GM23338 (cell line): ENCODE data around the gene APMAP. TPM values are rescaled to one million over a fixed set of nuclear protein-coding genes. Genes with fewer than 3 reads are reported as not detected.

Experiments
- ATAC-seq: fragments of 200-7000 bp; cut with Tn5 transposase; 3 replicates; pipeline ENCODE4 v1.9.1; 2020
- DNase-seq: peaks from one replicate; pipeline ENCODE4 v3.0.0-alpha.2; 2015; ENCODE audit warnings: low spot score
- H2AFZ ChIP-seq: fragments of 200-600 bp; sonication (generic); 2 replicates; pipeline ENCODE4 v1.8.0; 2016; ENCODE audit warnings: antibody characterized with exemption, mild to moderate bottlenecking, moderate library complexity
- H3F3A ChIP-seq: fragments of 200-600 bp; sonication (generic); replicated peaks from 2 replicates; pipeline ENCODE4 v1.8.0; 2017; ENCODE audit warnings: antibody characterized with exemption, mixed run types, low read depth
- H3K27ac ChIP-seq: fragments of 200-600 bp; sonication (generic); 2 replicates; pipeline ENCODE4 v1.6.1; 2016; ENCODE audit warnings: low read depth
- H3K27me3 ChIP-seq: fragments of 200-600 bp; sonication (generic); 2 replicates; pipeline ENCODE4 v1.8.0; 2016; ENCODE audit warnings: mild to moderate bottlenecking, mixed run types, moderate library complexity; ENCODE audit not compliant: insufficient read depth
- H3K36me3 ChIP-seq: fragments of 200-600 bp; sonication (generic); 2 replicates; pipeline ENCODE4 v1.8.0; 2016; ENCODE audit warnings: mild to moderate bottlenecking; ENCODE audit not compliant: insufficient read depth
- H3K4me1 ChIP-seq: fragments of 200-600 bp; sonication (generic); 2 replicates; pipeline ENCODE4 v1.8.0; 2016; ENCODE audit warnings: mild to moderate bottlenecking, moderate library complexity; ENCODE audit not compliant: insufficient read depth
- H3K4me2 ChIP-seq: fragments of 200-600 bp; sonication (generic); 2 replicates; pipeline ENCODE4 v1.7.1; 2017; ENCODE audit warnings: mixed run types
- H3K4me3 ChIP-seq: fragments of 200-600 bp; sonication (generic); 2 replicates; pipeline ENCODE4 v1.6.1; 2016; ENCODE audit warnings: mixed run types
- H3K79me2 ChIP-seq: fragments of 200-600 bp; sonication (generic); replicated peaks from 2 replicates; pipeline ENCODE4 v1.8.0; 2017; ENCODE audit warnings: mild to moderate bottlenecking; ENCODE audit not compliant: insufficient read depth
- H3K9me2 ChIP-seq: fragments of 200-600 bp; sonication (generic); 2 replicates; pipeline ENCODE4 v1.8.0; 2017; ENCODE audit not compliant: insufficient read depth
- H4K20me1 ChIP-seq: fragments of 200-600 bp; sonication (generic); replicated peaks from 2 replicates; pipeline ENCODE4 v1.8.0; 2017; ENCODE audit warnings: mild to moderate bottlenecking; ENCODE audit not compliant: insufficient read depth
- H3K27ac Mint-ChIP-seq: 2 replicates; pipeline ENCODE4 v1.8.0; 2020; ENCODE audit warnings: inconsistent platforms, mild to moderate bottlenecking, moderate library complexity, mixed read lengths
- H3K27me3 Mint-ChIP-seq: 3 replicates; pipeline ENCODE4 v1.8.0; 2022; ENCODE audit warnings: low read depth, mild to moderate bottlenecking, moderate library complexity, mixed read lengths, inconsistent platforms; ENCODE audit not compliant: insufficient read depth, poor library complexity
- H3K36me3 Mint-ChIP-seq: 3 replicates; pipeline ENCODE4 v1.8.0; 2021; ENCODE audit warnings: low read depth, mild to moderate bottlenecking, inconsistent platforms, moderate library complexity, mixed read lengths
- H3K4me1 Mint-ChIP-seq: 3 replicates; pipeline ENCODE4 v1.8.0; 2020; ENCODE audit warnings: mild to moderate bottlenecking, inconsistent platforms, mixed read lengths
- H3K4me3 Mint-ChIP-seq: 3 replicates; pipeline ENCODE4 v1.8.0; 2021; ENCODE audit warnings: moderate library complexity, mild to moderate bottlenecking, inconsistent platforms, mixed read lengths
- H3K9me3 Mint-ChIP-seq: 3 replicates; pipeline ENCODE4 v1.8.0; 2020; ENCODE audit warnings: moderate library complexity, mild to moderate bottlenecking, inconsistent platforms, mixed read lengths
- EZH2 ChIP-seq: fragments of 200-600 bp; sonication (generic); IDR thresholded peaks from one replicate; pipeline ENCODE4 v1.8.0; 2017; ENCODE audit warnings: antibody characterized with exemption, mild to moderate bottlenecking, low read depth; ENCODE audit not compliant: unreplicated experiment
- NANOG ChIP-seq: IDR thresholded peaks from 2 replicates; pipeline ENCODE4 v1.6.1; 2016; ENCODE audit warnings: antibody characterized with exemption, borderline replicate concordance
- POLR2AphosphoS5 ChIP-seq: IDR thresholded peaks from 2 replicates; pipeline ENCODE4 v1.6.1; 2016; ENCODE audit warnings: antibody characterized with exemption, low read depth
- polyA plus RNA-seq: library from polyadenylated mRNA; unstranded; fragments of >200 nt; fragmentation: Nextera tagmentation; extraction: Ambion mirVana; gene quantifications from 2 replicates; pipeline ENCODE4 v1.2.1, GENCODE V29; 2016
- total RNA-seq: library from RNA; depleted of rRNA; stranded (reverse); fragments of >200 nt; shearing (Covaris generic); gene quantifications from 2 replicates; pipeline ENCODE4 v1.2.3, GENCODE V29; 2014
- TF ChIP-seq, protein P1 (sequence below): IDR thresholded peaks from 2 replicates; pipeline ENCODE4 v1.6.1; 2016; ENCODE audit warnings: antibody characterized with exemption
- TF ChIP-seq, protein P2 (sequence below), 2 experiments: fragments of 200-600 bp in 1 of 2; sonication (generic) in 1 of 2; conservative IDR thresholded peaks; 2 replicates each; pipeline versions ENCODE4 v1.5.1 to v1.6.1; 2016 to 2017; ENCODE audit warnings: antibody characterized with exemption in 2 of 2, low read depth in 2 of 2, mild to moderate bottlenecking in 2 of 2, moderate library complexity in 1 of 2
- TF ChIP-seq, protein P3 (sequence below): IDR thresholded peaks from one replicate; pipeline ENCODE4 v1.6.1; 2018; ENCODE audit warnings: antibody characterized with exemption; ENCODE audit not compliant: unreplicated experiment
- TF ChIP-seq, protein P4 (sequence below): fragments of 250-450 bp; sonication (Bioruptor Pico); IDR thresholded peaks from 2 replicates; pipeline ENCODE4 v1.5.0; 2020; ENCODE audit warnings: mild to moderate bottlenecking, moderate library complexity

APMAP gene
- total and polyA plus RNA-seq, 2 experiments from 2014 or later = 31.7 to 72.3 TPM

DNA sequence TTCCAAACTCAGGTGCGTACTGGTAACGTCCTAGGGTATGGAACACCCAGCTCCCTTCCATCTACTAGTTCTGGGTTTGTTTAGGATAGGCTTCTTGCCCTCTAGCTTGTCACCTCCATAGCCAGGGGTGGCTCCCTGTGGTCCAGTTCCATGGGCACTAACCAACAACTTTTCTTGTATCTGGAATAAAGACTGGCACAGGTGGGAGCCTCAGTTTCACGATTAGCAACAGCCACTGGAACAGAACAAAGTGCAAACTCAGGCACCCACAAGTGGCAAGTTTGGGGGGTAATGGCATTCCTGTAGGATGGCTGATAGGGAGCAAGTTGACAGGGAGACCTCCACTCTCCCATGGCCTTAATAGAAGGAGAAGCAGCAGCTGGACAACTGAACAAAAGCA lies 5.6 kb upstream of the APMAP start:
- Histone ChIP-seq H3K36me3 (no peaks in the 10 kb centered on the region), H3K4me3 (no peak overlapping the region), H3K79me2 (no peaks in the 10 kb centered on the region), H3K27me3 (no peaks in the 10 kb centered on the region), H3K27ac (no peak overlapping the region), H3K4me1 (peaks cover 6% of the 10 kb centered on the region; the same call in 1 of the 2 replicates), H3F3A (no peaks in the 10 kb centered on the region), H3K4me2 (no peak overlapping the region), H2AFZ (no peak overlapping the region), H4K20me1 (no peaks in the 10 kb centered on the region), H3K9me2 (no peaks in the 10 kb centered on the region)
- peaks cover 7% of the 10 kb centered on the region for H3K27me3 Mint-ChIP-seq
- H3K36me3 Mint-ChIP-seq = no peaks in the 10 kb centered on the region
- no peak overlapping the region for H3K27ac Mint-ChIP-seq
- H3K9me3 Mint-ChIP-seq = peaks cover 3% of the 10 kb centered on the region; the same call in 1 of the 3 replicates
- ATAC-seq = no peak
- no peak overlapping the region for H3K4me3 Mint-ChIP-seq
- peaks cover 16% of the 10 kb centered on the region; the same call in 2 of the 3 replicates for H3K4me1 Mint-ChIP-seq
- no peak for DNase-seq
- TF ChIP-seq EZH2 = no peak
- TF ChIP-seq POLR2AphosphoS5 = no peak
- TF ChIP-seq NANOG = no peak
- TF ChIP-seq, protein P1, sequence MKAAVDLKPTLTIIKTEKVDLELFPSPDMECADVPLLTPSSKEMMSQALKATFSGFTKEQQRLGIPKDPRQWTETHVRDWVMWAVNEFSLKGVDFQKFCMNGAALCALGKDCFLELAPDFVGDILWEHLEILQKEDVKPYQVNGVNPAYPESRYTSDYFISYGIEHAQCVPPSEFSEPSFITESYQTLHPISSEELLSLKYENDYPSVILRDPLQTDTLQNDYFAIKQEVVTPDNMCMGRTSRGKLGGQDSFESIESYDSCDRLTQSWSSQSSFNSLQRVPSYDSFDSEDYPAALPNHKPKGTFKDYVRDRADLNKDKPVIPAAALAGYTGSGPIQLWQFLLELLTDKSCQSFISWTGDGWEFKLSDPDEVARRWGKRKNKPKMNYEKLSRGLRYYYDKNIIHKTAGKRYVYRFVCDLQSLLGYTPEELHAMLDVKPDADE = no peak
- TF ChIP-seq, protein P2, sequence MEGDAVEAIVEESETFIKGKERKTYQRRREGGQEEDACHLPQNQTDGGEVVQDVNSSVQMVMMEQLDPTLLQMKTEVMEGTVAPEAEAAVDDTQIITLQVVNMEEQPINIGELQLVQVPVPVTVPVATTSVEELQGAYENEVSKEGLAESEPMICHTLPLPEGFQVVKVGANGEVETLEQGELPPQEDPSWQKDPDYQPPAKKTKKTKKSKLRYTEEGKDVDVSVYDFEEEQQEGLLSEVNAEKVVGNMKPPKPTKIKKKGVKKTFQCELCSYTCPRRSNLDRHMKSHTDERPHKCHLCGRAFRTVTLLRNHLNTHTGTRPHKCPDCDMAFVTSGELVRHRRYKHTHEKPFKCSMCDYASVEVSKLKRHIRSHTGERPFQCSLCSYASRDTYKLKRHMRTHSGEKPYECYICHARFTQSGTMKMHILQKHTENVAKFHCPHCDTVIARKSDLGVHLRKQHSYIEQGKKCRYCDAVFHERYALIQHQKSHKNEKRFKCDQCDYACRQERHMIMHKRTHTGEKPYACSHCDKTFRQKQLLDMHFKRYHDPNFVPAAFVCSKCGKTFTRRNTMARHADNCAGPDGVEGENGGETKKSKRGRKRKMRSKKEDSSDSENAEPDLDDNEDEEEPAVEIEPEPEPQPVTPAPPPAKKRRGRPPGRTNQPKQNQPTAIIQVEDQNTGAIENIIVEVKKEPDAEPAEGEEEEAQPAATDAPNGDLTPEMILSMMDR (conservative IDR thresholded peaks at IDR 0.05; ENCODE audit: low read depth in 2 of 2) = no peak
- TF ChIP-seq, protein P3, sequence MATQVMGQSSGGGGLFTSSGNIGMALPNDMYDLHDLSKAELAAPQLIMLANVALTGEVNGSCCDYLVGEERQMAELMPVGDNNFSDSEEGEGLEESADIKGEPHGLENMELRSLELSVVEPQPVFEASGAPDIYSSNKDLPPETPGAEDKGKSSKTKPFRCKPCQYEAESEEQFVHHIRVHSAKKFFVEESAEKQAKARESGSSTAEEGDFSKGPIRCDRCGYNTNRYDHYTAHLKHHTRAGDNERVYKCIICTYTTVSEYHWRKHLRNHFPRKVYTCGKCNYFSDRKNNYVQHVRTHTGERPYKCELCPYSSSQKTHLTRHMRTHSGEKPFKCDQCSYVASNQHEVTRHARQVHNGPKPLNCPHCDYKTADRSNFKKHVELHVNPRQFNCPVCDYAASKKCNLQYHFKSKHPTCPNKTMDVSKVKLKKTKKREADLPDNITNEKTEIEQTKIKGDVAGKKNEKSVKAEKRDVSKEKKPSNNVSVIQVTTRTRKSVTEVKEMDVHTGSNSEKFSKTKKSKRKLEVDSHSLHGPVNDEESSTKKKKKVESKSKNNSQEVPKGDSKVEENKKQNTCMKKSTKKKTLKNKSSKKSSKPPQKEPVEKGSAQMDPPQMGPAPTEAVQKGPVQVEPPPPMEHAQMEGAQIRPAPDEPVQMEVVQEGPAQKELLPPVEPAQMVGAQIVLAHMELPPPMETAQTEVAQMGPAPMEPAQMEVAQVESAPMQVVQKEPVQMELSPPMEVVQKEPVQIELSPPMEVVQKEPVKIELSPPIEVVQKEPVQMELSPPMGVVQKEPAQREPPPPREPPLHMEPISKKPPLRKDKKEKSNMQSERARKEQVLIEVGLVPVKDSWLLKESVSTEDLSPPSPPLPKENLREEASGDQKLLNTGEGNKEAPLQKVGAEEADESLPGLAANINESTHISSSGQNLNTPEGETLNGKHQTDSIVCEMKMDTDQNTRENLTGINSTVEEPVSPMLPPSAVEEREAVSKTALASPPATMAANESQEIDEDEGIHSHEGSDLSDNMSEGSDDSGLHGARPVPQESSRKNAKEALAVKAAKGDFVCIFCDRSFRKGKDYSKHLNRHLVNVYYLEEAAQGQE = no peak
- TF ChIP-seq, protein P4, sequence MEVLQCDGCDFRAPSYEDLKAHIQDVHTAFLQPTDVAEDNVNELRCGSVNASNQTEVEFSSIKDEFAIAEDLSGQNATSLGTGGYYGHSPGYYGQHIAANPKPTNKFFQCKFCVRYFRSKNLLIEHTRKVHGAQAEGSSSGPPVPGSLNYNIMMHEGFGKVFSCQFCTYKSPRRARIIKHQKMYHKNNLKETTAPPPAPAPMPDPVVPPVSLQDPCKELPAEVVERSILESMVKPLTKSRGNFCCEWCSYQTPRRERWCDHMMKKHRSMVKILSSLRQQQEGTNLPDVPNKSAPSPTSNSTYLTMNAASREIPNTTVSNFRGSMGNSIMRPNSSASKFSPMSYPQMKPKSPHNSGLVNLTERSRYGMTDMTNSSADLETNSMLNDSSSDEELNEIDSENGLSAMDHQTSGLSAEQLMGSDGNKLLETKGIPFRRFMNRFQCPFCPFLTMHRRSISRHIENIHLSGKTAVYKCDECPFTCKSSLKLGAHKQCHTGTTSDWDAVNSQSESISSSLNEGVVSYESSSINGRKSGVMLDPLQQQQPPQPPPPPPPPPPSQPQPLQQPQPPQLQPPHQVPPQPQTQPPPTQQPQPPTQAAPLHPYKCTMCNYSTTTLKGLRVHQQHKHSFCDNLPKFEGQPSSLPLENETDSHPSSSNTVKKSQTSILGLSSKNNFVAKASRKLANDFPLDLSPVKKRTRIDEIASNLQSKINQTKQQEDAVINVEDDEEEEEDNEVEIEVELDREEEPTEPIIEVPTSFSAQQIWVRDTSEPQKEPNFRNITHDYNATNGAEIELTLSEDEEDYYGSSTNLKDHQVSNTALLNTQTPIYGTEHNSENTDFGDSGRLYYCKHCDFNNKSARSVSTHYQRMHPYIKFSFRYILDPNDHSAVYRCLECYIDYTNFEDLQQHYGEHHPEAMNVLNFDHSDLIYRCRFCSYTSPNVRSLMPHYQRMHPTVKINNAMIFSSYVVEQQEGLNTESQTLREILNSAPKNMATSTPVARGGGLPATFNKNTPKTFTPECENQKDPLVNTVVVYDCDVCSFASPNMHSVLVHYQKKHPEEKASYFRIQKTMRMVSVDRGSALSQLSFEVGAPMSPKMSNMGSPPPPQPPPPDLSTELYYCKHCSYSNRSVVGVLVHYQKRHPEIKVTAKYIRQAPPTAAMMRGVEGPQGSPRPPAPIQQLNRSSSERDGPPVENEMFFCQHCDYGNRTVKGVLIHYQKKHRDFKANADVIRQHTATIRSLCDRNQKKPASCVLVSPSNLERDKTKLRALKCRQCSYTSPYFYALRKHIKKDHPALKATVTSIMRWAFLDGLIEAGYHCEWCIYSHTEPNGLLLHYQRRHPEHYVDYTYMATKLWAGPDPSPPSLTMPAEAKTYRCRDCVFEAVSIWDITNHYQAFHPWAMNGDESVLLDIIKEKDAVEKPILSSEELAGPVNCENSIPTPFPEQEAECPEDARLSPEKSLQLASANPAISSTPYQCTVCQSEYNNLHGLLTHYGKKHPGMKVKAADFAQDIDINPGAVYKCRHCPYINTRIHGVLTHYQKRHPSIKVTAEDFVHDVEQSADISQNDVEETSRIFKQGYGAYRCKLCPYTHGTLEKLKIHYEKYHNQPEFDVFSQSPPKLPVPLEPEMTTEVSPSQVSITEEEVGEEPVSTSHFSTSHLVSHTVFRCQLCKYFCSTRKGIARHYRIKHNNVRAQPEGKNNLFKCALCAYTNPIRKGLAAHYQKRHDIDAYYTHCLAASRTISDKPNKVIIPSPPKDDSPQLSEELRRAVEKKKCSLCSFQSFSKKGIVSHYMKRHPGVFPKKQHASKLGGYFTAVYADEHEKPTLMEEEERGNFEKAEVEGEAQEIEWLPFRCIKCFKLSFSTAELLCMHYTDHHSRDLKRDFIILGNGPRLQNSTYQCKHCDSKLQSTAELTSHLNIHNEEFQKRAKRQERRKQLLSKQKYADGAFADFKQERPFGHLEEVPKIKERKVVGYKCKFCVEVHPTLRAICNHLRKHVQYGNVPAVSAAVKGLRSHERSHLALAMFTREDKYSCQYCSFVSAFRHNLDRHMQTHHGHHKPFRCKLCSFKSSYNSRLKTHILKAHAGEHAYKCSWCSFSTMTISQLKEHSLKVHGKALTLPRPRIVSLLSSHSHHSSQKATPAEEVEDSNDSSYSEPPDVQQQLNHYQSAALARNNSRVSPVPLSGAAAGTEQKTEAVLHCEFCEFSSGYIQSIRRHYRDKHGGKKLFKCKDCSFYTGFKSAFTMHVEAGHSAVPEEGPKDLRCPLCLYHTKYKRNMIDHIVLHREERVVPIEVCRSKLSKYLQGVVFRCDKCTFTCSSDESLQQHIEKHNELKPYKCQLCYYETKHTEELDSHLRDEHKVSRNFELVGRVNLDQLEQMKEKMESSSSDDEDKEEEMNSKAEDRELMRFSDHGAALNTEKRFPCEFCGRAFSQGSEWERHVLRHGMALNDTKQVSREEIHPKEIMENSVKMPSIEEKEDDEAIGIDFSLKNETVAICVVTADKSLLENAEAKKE = no peak
